GM23248 (cell line): ENCODE measurements around the gene ENAM. TPM values are rescaled to one million over a fixed set of nuclear protein-coding genes. Genes with fewer than 3 reads are reported as not detected.

Experiments used
- DNase-seq: peaks from one replicate; pipeline ENCODE4 v3.0.0-alpha.2; 2015
- H2AFZ ChIP-seq: fragments of 200-600 bp; sonication (generic); 2 replicates; pipeline ENCODE4 v1.6.1; 2016; ENCODE audit warnings: antibody characterized with exemption
- H3F3A ChIP-seq: fragments of 200-600 bp; sonication (generic); 2 replicates; pipeline ENCODE4 v1.6.1; 2016; ENCODE audit warnings: mild to moderate bottlenecking, antibody characterized with exemption, mixed run types; ENCODE audit not compliant: insufficient read depth
- H3K27ac ChIP-seq: fragments of 200-600 bp; sonication (generic); 2 replicates; pipeline ENCODE4 v1.5.1; 2016; ENCODE audit warnings: mild to moderate bottlenecking
- H3K27me3 ChIP-seq: fragments of 200-600 bp; sonication (generic); replicated peaks from 2 replicates; pipeline ENCODE4 v1.6.1; 2016; ENCODE audit warnings: mild to moderate bottlenecking; ENCODE audit not compliant: insufficient read depth
- H3K36me3 ChIP-seq: fragments of 200-600 bp; sonication (generic); 2 replicates; pipeline ENCODE4 v1.6.1; 2016; ENCODE audit warnings: low read depth, mild to moderate bottlenecking
- H3K4me1 ChIP-seq: fragments of 200-600 bp; sonication (generic); 2 replicates; pipeline ENCODE4 v1.6.1; 2016; ENCODE audit warnings: mild to moderate bottlenecking; ENCODE audit not compliant: insufficient read depth
- H3K4me2 ChIP-seq: fragments of 200-600 bp; sonication (generic); one replicate; pipeline ENCODE4 v1.6.1; 2016; ENCODE audit warnings: mild to moderate bottlenecking; ENCODE audit not compliant: unreplicated experiment
- H3K4me3 ChIP-seq: fragments of 200-600 bp; sonication (generic); 2 replicates; pipeline ENCODE4 v1.5.1; 2016; ENCODE audit warnings: mild to moderate bottlenecking
- H3K79me2 ChIP-seq: fragments of 200-600 bp; sonication (generic); 2 replicates; pipeline ENCODE4 v1.6.1; 2016; ENCODE audit warnings: mild to moderate bottlenecking; ENCODE audit not compliant: insufficient read depth
- H3K9ac ChIP-seq: fragments of 200-600 bp; sonication (generic); 2 replicates; pipeline ENCODE4 v1.6.1; 2016; ENCODE audit warnings: mild to moderate bottlenecking
- H3K9me2 ChIP-seq: fragments of 200-600 bp; sonication (generic); 2 replicates; pipeline ENCODE4 v1.6.1; 2016; ENCODE audit warnings: mixed run types, mild to moderate bottlenecking, moderate library complexity; ENCODE audit not compliant: insufficient read depth
- H3K9me3 ChIP-seq: fragments of 200-600 bp; sonication (generic); one replicate; pipeline ENCODE4 v1.6.1; 2017; ENCODE audit warnings: low read depth
- H4K20me1 ChIP-seq: fragments of 200-600 bp; sonication (generic); 2 replicates; pipeline ENCODE4 v1.6.0; 2016; ENCODE audit not compliant: insufficient read depth
- EZH2 ChIP-seq: fragments of 200-600 bp; sonication (generic); IDR thresholded peaks from 2 replicates; pipeline ENCODE4 v1.6.1; 2018; ENCODE audit warnings: antibody characterized with exemption, mild to moderate bottlenecking; ENCODE audit not compliant: insufficient read depth, poor library complexity, severe bottlenecking
- EZH2phosphoT487 ChIP-seq: fragments of 200-600 bp; sonication (generic); IDR thresholded peaks from 2 replicates; pipeline ENCODE4 v1.6.1; 2018; ENCODE audit warnings: antibody characterized with exemption, moderate library complexity, mild to moderate bottlenecking, low read depth; ENCODE audit not compliant: insufficient read depth
- WGBS, 2 experiments: methylation state at CpG; one replicate each; pipeline ENCODE4 v1.1.6; 2015 to 2017; ENCODE audit warnings: low lambda C conversion rate in 2 of 2, low coverage in 1 of 2; ENCODE audit errors: missing lambda C conversion rate in 2 of 2; 5-methylcytosine and 5-hydroxymethylcytosine counted together
- in situ Hi-C: fragments of 300-500 bp; cut with MboI; formaldehyde crosslinking; loops from 2 replicates; pipeline ENCODE4 v1.15.0; 2020
- polyA plus RNA-seq: library from polyadenylated mRNA; unstranded; fragments of >200 nt; fragmentation: Nextera tagmentation; extraction: Ambion mirVana; gene quantifications from 2 replicates; pipeline ENCODE4 v1.2.1, GENCODE V29; 2016
- total RNA-seq: library from RNA; depleted of rRNA; stranded (reverse); fragments of >200 nt; shearing (Covaris generic); gene quantifications from 2 replicates; pipeline ENCODE4 v1.2.3, GENCODE V29; 2014

The ENAM gene
- total and polyA plus RNA-seq, 2 experiments from 2014 or later, result not detected

DNA sequence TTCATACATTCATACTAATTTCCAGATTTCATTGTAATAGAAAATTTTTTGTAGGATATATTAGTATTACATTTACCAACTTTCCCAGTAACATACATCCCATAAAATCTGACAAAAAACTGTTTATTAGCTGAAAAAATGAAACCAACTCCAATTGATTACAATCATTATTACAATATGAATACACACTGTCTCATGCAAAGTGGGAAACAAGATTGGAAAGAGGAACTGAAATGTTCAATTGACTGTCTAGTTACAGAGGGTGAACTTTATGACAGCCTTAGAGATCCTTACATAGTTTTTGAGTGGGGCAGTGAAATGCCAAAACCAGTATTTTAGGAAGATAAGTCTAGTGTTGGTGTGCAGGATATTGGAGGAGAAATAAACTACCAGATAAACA lies 38.8 kb upstream of the ENAM start:
- Histone ChIP-seq H3K79me2 (no peaks in the 10 kb centered on the region), H3K27ac (no peak overlapping the region), H3K9me3 (no peaks in the 10 kb centered on the region), H3K9ac (no peak overlapping the region), H3K27me3 (no peaks in the 10 kb centered on the region), H3K36me3 (no peaks in the 10 kb centered on the region), H4K20me1 (no peaks in the 10 kb centered on the region), H3K4me2 (no peak overlapping the region), H2AFZ (no peak overlapping the region), H3K4me3 (no peak overlapping the region), H3F3A (no peaks in the 10 kb centered on the region), H3K9me2 (no peaks in the 10 kb centered on the region), H3K4me1 (no peaks in the 10 kb centered on the region)
- in situ Hi-C loops, result no loop called here
- TF ChIP-seq EZH2phosphoT487 (no peak), EZH2 (no peak)
- DNase-seq, result no peak

DNA sequence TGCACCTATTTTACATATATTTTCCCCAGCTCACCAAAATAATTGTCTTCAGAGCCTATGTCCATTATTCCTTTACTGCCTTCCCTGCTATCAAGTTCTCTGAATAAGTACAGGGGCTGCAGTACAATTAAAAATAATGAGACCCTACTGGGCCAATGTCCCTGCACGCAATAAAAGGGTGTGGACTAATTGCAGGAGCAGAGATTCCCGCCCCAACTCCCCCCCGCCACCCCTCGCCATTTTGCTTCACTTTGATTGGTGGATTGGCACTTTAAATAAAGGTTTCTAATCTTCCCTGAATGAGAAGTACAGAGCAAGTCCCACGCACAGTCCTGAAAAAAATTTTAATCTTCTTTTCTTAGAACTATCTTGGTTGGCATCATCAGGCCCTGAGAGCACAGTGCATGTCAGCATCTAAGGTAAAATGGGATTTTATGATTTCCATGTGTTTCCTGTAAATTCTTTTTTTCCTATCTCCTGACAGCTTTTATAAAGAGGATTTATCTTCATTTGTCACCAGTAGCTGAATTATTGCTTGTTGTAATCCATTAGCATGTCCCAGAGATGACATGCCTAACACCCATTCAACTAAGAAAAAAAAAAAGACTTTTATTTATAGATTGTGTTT lies 36.5 kb upstream of the ENAM start, which contains the start of gene AMBN:
TSS of gene AMBN (plus strand) at position 302 of the 628 bp plus-strand sequence. CDS start at position 405, 103 bp downstream.
- in situ Hi-C loops, result no loop called here
- Histone ChIP-seq H3K36me3 (no peaks in the 10 kb centered on the region), H4K20me1 (no peaks in the 10 kb centered on the region), H3K9me2 (no peaks in the 10 kb centered on the region), H3K4me3 (no peak within 1 kb of the TSS), H3K27ac (no peak within 1 kb of the TSS), H3F3A (no peaks in the 10 kb centered on the region), H3K27me3 (no peaks in the 10 kb centered on the region), H3K9me3 (no peaks in the 10 kb centered on the region), H3K79me2 (no peaks in the 10 kb centered on the region), H3K9ac (no peak within 1 kb of the TSS), H2AFZ (no peak within 1 kb of the TSS), H3K4me1 (no peaks in the 10 kb centered on the region), H3K4me2 (no peak within 1 kb of the TSS)
- WGBS, 2 experiments, result 19 to 22% methylated on average over 5 of the region's 5 CpGs
- DNase-seq, result no peak
- TF ChIP-seq EZH2, result no peak
- TF ChIP-seq EZH2phosphoT487, result no peak

DNA sequence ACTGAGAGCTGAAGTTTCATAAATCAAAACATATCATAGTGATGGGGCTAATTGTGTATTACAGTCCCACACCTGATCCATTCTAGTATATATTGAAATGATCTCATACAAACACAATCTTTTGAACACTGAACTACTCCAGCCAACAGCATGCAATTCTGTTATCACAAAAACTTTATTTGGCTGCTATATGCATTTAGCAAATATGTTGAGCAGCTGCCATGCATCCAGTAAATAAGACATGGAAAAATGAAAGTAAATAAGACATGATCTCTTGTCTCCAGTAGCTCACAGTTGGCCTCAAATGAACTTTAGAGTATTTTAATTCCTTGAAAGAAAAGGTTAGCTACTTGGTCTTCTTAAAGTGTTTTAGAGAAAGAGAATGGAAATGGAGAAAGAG lies 34.3 kb upstream of the ENAM start:
- H3F3A ChIP-seq, result no peaks in the 10 kb centered on the region
- no peaks in the 10 kb centered on the region for H3K9me3 ChIP-seq
- no peaks in the 10 kb centered on the region for H3K9me2 ChIP-seq
- no peak for DNase-seq
- no peak for TF ChIP-seq EZH2phosphoT487
- TF ChIP-seq EZH2, result no peak
- no peaks in the 10 kb centered on the region for H3K36me3 ChIP-seq
- H3K4me1 ChIP-seq, result no peaks in the 10 kb centered on the region
- H3K27ac ChIP-seq, result no peak overlapping the region
- H3K9ac ChIP-seq, result no peak overlapping the region
- no peaks in the 10 kb centered on the region for H4K20me1 ChIP-seq
- H3K4me2 ChIP-seq, result no peak overlapping the region
- in situ Hi-C loops, result no loop called here
- no peak overlapping the region for H2AFZ ChIP-seq
- no peak overlapping the region for H3K4me3 ChIP-seq
- no peaks in the 10 kb centered on the region for H3K79me2 ChIP-seq
- no peaks in the 10 kb centered on the region for H3K27me3 ChIP-seq

DNA sequence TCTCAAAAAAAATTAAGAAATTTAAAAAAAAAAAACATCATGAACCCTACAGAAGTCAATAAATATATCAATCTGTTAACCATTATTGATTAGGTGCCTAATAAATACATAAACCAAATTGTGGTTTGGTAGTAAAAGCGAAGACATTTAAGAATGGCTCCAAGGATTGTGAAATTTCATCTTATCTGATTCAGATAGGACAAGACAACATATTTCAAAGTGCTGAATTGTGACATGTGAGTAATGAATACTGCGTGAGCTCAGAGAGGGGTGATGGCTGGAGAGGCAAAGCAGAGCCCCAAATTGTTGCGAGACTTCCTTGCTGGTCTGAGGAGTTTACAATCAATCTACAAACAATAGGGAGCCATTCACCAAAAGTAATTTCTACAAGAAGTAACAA lies 28.2 kb upstream of the ENAM start:
- H3K27me3 ChIP-seq, result no peaks in the 10 kb centered on the region
- H3K4me2 ChIP-seq, result no peak overlapping the region
- H4K20me1 ChIP-seq, result no peaks in the 10 kb centered on the region
- H3K36me3 ChIP-seq, result no peaks in the 10 kb centered on the region
- peaks cover 3% of the 10 kb centered on the region; the same call in 1 of the 2 replicates for H3F3A ChIP-seq
- no peak for DNase-seq
- no peak overlapping the region for H3K4me3 ChIP-seq
- H3K9me2 ChIP-seq, result no peaks in the 10 kb centered on the region
- in situ Hi-C loops, result loop anchor here (25.0 kb wide), 1 partner anchor 1112 kb away; no protein-coding TSS in a partner anchor
- no peak overlapping the region for H3K27ac ChIP-seq
- H2AFZ ChIP-seq, result no peak overlapping the region
- H3K79me2 ChIP-seq, result no peaks in the 10 kb centered on the region
- TF ChIP-seq EZH2phosphoT487 (no peak), EZH2 (no peak)
- 58 to 63% methylated on average over 3 of the region's 3 CpGs for WGBS, 2 experiments
- H3K9ac ChIP-seq, result no peak overlapping the region
- no peaks in the 10 kb centered on the region for H3K9me3 ChIP-seq
- no peaks in the 10 kb centered on the region for H3K4me1 ChIP-seq

DNA sequence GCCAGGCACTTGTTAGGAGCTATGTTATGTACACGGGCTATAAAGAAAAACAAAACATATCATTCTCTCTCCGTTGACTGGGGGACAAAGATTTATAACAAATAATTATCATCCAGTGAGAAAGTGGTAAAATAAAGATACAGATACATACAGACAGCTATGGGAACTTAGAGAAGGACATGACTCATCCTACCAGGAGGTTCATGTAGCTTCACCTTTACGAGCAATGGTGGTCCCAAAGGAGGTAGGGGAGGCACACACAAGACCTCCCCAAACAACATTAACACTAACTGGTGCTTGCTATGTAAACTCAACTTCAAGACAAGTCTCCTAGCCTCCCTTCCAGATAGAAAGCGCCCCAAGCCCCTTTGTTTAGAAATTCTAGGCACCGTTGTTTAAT lies 27.6 kb upstream of the ENAM start:
- no peak overlapping the region for H2AFZ ChIP-seq
- in situ Hi-C loops, result loop anchor here (25.0 kb wide), 1 partner anchor 1111 kb away; no protein-coding TSS in a partner anchor
- no peak overlapping the region for H3K9ac ChIP-seq
- H3K27ac ChIP-seq, result no peak overlapping the region
- no peaks in the 10 kb centered on the region for H3K9me3 ChIP-seq
- H3F3A ChIP-seq, result peaks cover 3% of the 10 kb centered on the region; the same call in 1 of the 2 replicates
- no peak overlapping the region for H3K4me3 ChIP-seq
- H3K4me1 ChIP-seq, result no peaks in the 10 kb centered on the region
- no peaks in the 10 kb centered on the region for H3K27me3 ChIP-seq
- H4K20me1 ChIP-seq, result no peaks in the 10 kb centered on the region
- 45 to 55% methylated on average over 5 of the region's 5 CpGs for WGBS, 2 experiments
- no peaks in the 10 kb centered on the region for H3K79me2 ChIP-seq
- DNase-seq, result no peak
- H3K4me2 ChIP-seq, result no peak overlapping the region
- no peaks in the 10 kb centered on the region for H3K9me2 ChIP-seq
- no peaks in the 10 kb centered on the region for H3K36me3 ChIP-seq
- TF ChIP-seq EZH2phosphoT487 (no peak), EZH2 (no peak)
